HCT116 (cell line): ENCODE measurements around the gene BCAS4.
"Not testable (repeated sequence)": the region's sequence is repeated elsewhere in the genome, so short reads cannot be mapped to it uniquely, and the experiment has no call there.

Experiments used
- CBX3 ChIP-seq: IDR thresholded peaks from 2 replicates; pipeline ENCODE4 v1.6.1; 2012; ENCODE audit warnings: low read depth
- CEBPB ChIP-seq: IDR thresholded peaks from 2 replicates; pipeline ENCODE4 v1.6.1; 2012; ENCODE audit warnings: low read depth
- CTCF ChIP-seq, 3 experiments: fragments of 200-600 bp in 1 of 3; sonication (generic) in 1 of 3; IDR thresholded peaks in 2 of 3; conservative IDR thresholded peaks in 1 of 3; 2 replicates each; pipeline ENCODE4 v1.5.1; 2012 to 2017; ENCODE audit warnings: low read depth in 2 of 3, low read length in 2 of 3, antibody characterized with exemption in 1 of 3, borderline replicate concordance in 1 of 3, control low read depth in 1 of 3, mild to moderate bottlenecking in 1 of 3, mixed read lengths in 1 of 3, mixed run types in 1 of 3, moderate library complexity in 1 of 3; ENCODE audit not compliant: insufficient read depth in 1 of 3
- EGR1 ChIP-seq: IDR thresholded peaks from 2 replicates; pipeline ENCODE4 v1.6.1; 2012; ENCODE audit warnings: low read depth
- EZH2 ChIP-seq: fragments of 200-600 bp; sonication (generic); IDR thresholded peaks from 2 replicates; pipeline ENCODE4 v1.6.1; 2017; ENCODE audit warnings: antibody characterized with exemption, mixed run types
- POLR2A ChIP-seq: IDR thresholded peaks from 2 replicates; pipeline ENCODE4 v1.7.0; 2011; ENCODE audit warnings: borderline replicate concordance; ENCODE audit not compliant: insufficient read depth, insufficient read length; ENCODE audit errors: extremely low read depth
- POLR2AphosphoS5 ChIP-seq: IDR thresholded peaks from 2 replicates; pipeline ENCODE4 v1.6.1; 2011; ENCODE audit warnings: mild to moderate bottlenecking, low read depth, low read length, moderate library complexity
- TF ChIP-seq, protein P1 (sequence below): IDR thresholded peaks from 2 replicates; pipeline ENCODE4 v1.6.1; 2012

- not testable (repeated sequence) for TF ChIP-seq EZH2, EGR1, POLR2A, POLR2AphosphoS5, CEBPB
- TF ChIP-seq CTCF (IDR thresholded peaks at IDR 0.05 in 2 of 3, conservative IDR thresholded peaks at IDR 0.05 in 1 of 3; ENCODE audit: borderline replicate concordance in 1 of 3, insufficient read depth in 1 of 3, low read depth in 2 of 3, low read length in 2 of 3) (peak; percentile 47 to 58 (median 57); a peak in 5 of 6 replicates), CBX3 (peak; percentile 68)
- TF ChIP-seq, protein P1, sequence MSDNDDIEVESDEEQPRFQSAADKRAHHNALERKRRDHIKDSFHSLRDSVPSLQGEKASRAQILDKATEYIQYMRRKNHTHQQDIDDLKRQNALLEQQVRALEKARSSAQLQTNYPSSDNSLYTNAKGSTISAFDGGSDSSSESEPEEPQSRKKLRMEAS = not testable (repeated sequence)
Measured at GRCh38 chr20:50793575-50794016, 1.3 kb upstream of the BCAS4 start.
